IPS-18c (cell line): ENCODE data around the gene C3orf62.

ENCODE experiments used
- H3K4me3 ChIP-seq: 2 replicates; pipeline ENCODE4 v1.7.0; 2013; ENCODE audit warnings: low read depth, mild to moderate bottlenecking, low read length, moderate library complexity; ENCODE audit not compliant: insufficient read depth
- H3K9me3 ChIP-seq: one replicate; pipeline ENCODE4 v1.6.1; 2013; ENCODE audit warnings: mild to moderate bottlenecking, low read length, moderate library complexity; ENCODE audit not compliant: control insufficient read depth, insufficient read depth

The C3orf62 gene

GRCh38 chr3:49276475-49277382, at the start of gene C3orf62:
C3orf62 (minus strand) TSS chr3:49277232; CDS start chr3:49276872, 360 bp downstream.
- Histone ChIP-seq H3K4me3 (peak within 1 kb of the TSS; percentile 29; the same call in 1 of the 2 replicates), H3K9me3 (no peaks in the 10 kb centered on the region)

DNA sequence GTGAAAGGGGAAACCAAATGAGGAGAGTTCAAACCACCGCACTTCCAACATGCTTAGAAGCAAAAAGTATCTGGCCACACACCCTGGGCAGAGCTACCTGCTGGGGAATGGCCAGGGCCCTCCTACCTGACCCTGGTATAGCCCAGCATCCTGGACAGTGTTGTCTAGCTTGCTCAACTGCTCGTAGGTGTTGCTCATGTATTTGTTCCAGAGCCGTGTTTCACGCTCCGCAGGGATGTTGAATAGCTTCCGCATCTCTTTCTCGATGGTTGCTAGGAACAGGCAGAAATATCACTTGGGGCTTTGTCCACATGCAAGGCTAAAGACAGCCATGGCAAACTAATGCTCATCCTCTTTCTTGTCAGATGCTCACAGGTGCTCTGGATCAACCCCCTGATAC, 47.7 kb upstream of the C3orf62 start:
- H3K9me3 ChIP-seq: no peaks in the 10 kb centered on the region
- no peak overlapping the region for H3K4me3 ChIP-seq

DNA sequence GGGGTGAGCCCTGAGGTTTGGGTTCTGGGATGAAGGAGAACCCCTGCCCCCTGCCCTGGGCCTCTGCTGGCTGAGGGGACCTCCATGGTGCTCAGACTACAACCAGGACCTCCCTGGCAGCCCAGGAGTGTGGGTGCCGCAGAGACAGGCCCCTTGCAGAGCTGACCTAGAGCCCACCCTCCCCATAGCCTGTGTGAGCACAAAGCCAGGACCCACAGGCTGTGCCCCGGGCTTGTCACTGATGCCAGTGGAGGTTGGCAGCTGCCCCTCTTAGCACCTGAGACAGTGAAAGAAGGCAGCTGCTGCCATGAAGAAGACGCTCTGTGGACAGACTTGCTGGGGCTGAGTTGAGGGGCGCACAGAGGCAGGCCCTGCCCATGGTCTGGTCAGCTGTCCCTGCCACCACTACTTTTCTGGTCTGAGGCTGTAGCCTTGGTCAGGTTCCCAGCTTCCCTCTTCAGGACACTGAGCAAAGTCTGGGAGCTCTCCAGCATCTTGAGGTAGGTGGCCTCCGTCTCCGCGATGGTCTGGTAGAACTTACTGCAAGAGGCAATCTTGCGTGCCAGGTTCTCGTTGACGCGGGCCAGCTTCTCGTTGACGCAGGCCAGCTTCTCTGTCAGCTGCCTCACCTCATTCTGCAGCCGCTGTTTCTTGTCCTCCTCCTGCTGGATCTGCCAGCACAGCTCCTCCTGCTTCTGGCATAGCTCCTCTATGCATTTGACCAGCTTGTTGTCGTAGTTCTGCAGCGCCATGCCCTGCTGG, 39.8 kb upstream of the C3orf62 start:
- Histone ChIP-seq H3K4me3 (no peak overlapping the region), H3K9me3 (no peaks in the 10 kb centered on the region)

DNA sequence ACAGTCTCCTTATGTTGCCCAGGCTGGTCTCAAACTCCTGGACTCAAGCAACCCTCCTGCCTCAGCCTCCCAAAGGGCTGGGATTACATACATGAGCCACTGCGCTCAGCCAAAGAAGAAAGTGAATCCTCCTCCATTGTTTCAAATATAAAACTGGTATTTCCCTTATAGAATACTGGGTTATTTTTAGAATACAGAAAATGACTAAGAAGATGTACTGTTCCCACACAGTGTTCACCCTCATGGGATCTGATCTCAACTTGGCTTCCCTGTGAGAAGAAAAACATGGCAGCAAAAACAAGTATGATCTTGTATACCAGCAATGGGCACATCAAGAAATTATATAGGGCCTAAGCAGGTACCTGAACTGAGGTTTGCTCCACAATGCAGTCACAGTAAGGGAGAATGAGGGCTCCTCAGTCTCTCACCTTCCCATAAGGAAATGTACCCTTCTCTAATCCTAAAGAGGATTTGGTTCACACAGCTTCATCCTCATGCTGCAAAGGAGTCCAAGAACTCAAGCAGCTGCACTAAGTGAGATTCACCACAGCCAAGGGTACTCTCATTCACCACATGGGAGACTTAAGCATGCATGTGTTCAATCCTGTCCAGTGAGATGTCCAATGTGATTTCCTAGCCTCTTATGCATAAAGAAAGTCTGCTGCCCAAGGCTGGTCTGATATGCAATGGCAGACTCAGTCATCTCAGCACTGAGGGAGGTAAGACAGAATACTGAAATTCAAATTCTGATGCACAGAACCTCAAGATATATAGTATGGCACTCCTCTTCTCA, 37.1 kb upstream of the C3orf62 start:
- H3K4me3 ChIP-seq: no peak overlapping the region
- H3K9me3 ChIP-seq: no peaks in the 10 kb centered on the region

DNA sequence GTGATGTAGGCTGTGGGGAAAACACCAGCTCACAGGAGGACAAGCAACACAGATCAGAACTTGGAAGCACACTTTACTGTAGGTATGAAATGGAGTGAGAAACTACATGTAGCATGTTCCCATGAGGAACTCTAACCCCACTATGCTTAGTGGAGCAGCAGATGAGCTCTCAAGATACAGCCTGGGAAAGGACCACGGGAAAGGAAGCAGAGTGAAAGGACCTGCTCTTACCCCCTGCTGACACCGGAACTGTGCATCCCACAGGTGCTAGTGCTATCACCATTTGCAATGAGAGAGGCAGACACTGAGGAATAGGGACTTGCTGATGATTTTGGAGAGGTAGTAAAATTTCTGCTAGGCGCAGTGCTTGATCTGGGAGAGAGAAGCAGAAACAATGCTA, 34.3 kb upstream of the C3orf62 start:
- Histone ChIP-seq H3K9me3 (no peaks in the 10 kb centered on the region), H3K4me3 (no peak overlapping the region)

GRCh38 chr3:49310677-49311076, 33.6 kb upstream of the C3orf62 start:
- H3K4me3 ChIP-seq: no peak overlapping the region

GRCh38 chr3:49305608-49306007, 28.6 kb upstream of the C3orf62 start:
- Histone ChIP-seq H3K9me3 (no peaks in the 10 kb centered on the region), H3K4me3 (no peak overlapping the region)

More at GRCh38 chr3:49310677-49311076, 33.6 kb upstream of the C3orf62 start:
- H3K9me3 ChIP-seq: no peaks in the 10 kb centered on the region

- H3K4me3 ChIP-seq: no peak overlapping the region
- H3K9me3 ChIP-seq: no peaks in the 10 kb centered on the region
Measured at GRCh38 chr3:49302613-49303012, 25.6 kb upstream of the C3orf62 start.

DNA sequence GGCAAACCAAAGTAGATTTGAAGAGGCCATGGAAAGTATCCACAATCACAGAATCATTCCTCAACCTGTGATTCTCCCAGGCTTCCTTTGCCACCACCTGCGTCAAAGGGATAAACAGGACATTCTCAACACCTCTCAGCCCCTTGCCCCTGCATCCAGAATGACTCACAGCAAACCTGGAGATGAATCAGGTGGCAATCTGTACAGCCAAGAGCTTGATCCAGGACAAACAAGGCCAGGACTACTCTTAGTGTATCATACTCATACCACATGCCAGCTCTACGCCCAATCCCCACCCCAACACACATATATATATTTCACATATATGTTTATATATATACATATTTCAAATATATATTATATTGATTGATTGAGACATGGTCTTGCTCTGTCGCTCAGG, 23.6 kb upstream of the C3orf62 start:
- H3K9me3 ChIP-seq: no peaks in the 10 kb centered on the region
- no peak overlapping the region for H3K4me3 ChIP-seq

DNA sequence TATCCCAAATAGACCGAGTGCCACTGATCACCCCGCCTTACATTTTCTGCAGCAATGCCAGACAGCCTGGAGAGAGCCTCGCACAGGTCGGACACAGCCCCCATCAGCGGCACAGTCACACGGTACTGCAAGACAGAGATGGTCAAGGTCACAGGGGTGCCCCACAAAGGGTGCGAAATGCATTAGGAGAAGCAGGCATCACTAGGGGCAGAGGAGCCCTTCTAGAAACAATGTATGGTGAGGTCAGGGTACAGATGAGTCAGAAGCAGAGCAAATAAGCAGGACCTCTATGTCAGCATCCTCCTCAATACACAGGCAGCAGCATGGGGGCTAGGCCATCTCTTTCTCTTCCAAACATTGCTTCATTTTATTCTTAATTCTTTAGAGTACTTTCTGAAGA, 21.5 kb upstream of the C3orf62 start:
- no peak overlapping the region for H3K4me3 ChIP-seq

GRCh38 chr3:49296781-49297411, 19.9 kb upstream of the C3orf62 start:
- no peaks in the 10 kb centered on the region for H3K9me3 ChIP-seq
- no peak overlapping the region for H3K4me3 ChIP-seq

More for the DNA sequence above, 21.5 kb upstream of the C3orf62 start:
- no peaks in the 10 kb centered on the region for H3K9me3 ChIP-seq

DNA sequence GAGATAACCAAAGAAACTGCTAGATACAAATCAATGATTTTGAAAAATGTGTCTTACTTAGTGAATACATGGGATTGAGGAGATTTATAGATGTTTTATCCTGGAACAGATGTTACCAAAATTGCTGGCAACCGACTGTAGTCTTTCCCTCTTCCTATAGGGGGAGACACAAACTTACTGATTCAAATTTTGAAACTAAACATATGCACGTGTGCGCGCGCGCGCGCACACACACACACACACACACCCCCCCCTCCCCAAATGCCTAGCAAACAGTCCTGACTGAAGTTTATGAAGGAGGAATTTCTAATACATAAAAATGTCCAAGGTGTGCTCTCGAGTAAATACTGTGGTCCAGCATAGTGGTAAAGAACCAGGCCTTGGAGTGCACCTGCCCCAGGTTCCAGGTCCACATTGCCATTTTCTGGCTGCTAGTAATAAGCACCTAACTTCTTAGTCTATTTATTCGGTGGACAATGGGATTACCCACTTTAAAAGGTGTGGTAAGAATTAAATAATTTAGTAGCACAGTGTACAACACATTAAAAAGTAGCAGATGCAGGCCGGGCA, 18.5 kb upstream of the C3orf62 start:
- Histone ChIP-seq H3K9me3 (peaks cover 2% of the 10 kb centered on the region), H3K4me3 (no peak overlapping the region)

DNA sequence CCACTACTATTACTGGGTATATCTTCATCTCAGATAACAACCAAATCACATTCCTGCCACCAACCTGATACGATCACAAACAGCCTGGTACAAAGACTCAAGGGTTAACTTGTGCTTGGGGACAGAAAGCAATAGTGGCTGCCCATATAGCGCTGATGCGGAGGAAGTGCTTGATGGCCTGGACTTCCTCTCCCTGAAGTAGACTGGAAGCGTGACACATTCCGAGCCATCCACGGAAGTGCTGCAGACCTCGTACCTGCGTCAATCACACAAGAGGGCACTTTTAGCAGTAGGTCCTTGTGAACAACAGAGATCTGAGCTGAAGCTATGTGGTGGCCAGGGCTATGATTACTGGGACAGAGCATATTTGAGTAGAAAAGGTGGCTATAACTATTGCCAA, 17.3 kb upstream of the C3orf62 start:
- Histone ChIP-seq H3K9me3 (peaks cover 2% of the 10 kb centered on the region), H3K4me3 (no peak overlapping the region)

DNA sequence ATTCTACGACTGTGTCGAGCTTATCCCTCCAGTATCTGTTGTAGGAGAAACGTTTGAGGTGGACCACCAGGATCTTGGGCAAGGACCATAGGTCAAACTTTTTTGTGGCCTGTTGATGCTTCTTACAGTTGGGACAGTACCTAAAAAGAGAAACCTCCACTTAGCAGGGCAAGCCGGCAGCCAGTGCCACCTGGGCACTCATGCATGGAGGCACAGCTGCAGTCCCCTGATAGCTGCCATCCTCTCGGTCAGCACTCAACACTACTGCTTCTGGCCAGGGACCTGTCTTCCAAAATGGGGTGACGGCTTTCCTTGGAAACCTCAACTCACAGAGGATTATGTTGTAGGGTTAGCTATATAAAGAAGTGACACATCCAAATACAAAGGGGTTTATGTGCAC, 7.0 kb upstream of the C3orf62 start:
- Histone ChIP-seq H3K9me3 (no peaks in the 10 kb centered on the region), H3K4me3 (no peak overlapping the region)

- H3K4me3 ChIP-seq: no peak overlapping the region
- no peaks in the 10 kb centered on the region for H3K9me3 ChIP-seq
Measured at GRCh38 chr3:49279376-49279775, 2.3 kb upstream of the C3orf62 start.

DNA sequence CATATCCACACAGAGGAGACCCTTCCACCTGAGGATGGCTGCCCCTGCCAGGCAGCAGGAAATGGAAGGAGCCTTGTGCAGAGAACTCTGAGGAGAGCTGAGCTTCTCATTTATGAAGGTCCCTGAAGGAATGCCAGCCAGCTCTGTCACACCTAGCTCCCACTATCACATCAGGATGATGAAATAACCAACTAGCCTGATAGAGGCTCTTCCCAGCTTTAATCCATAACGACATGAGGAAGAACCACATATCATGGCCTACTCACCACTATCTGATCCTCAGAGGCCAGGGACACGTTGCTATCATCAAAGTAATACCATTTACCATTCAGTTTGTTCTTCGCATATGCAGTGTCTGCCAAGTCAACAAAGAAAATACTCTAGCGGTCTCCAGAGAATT, 1.5 kb upstream of the C3orf62 start:
- Histone ChIP-seq H3K4me3 (no peak overlapping the region), H3K9me3 (no peaks in the 10 kb centered on the region)

- Histone ChIP-seq H3K9me3 (no peaks in the 10 kb centered on the region), H3K4me3 (peak overlapping the region; percentile 29; the same call in 1 of the 2 replicates)
Measured at GRCh38 chr3:49277383-49277775, 347 bp upstream of the C3orf62 start.
